ENCODE data around the gene SAMD14. TPM values are rescaled to one million over a fixed set of nuclear protein-coding genes. Genes with fewer than 3 reads are reported as not detected.

SAMD14 gene
- total RNA-seq, 1 experiment from 2014 or later, result 5.9 TPM

DNA sequence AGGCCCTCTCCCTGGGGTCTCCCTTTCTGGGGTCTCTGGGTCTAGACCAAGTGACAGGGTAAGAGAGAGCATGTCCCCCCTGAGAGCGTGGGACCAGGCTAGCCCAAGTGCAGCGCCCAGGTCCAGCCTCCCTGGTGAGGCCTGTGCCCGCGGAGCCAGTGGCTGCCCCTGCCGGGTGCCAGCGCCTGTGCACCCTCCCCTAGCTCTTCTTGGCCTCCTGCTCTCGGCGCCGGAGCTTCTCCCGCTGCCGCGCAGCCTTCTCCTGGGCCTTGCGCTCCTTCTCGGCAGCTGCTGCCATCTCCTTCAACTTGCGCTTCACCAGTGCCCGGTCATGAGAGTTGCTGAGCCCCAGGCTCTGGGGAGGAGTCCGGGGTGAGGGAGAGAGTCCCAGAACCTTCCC lies 17.3 kb downstream of the SAMD14 start (continued):
- TF ChIP-seq MXD4 (CRISPR knock-in tag; IDR thresholded peaks at IDR 0.05; ENCODE audit: borderline replicate concordance) (no peak), FOXJ3 (CRISPR knock-in tag; IDR thresholded peaks at IDR 0.05; ENCODE audit: borderline replicate concordance) (no peak), ESRRA (CRISPR knock-in tag; IDR thresholded peaks at IDR 0.05; ENCODE audit: borderline replicate concordance) (no peak), EMX1 (CRISPR knock-in tag; IDR thresholded peaks at IDR 0.05) (no peak)
- TF ChIP-seq, protein P1, sequence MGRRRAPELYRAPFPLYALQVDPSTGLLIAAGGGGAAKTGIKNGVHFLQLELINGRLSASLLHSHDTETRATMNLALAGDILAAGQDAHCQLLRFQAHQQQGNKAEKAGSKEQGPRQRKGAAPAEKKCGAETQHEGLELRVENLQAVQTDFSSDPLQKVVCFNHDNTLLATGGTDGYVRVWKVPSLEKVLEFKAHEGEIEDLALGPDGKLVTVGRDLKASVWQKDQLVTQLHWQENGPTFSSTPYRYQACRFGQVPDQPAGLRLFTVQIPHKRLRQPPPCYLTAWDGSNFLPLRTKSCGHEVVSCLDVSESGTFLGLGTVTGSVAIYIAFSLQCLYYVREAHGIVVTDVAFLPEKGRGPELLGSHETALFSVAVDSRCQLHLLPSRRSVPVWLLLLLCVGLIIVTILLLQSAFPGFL (CRISPR knock-in tag; IDR thresholded peaks at IDR 0.05; ENCODE audit: borderline replicate concordance), result no peak
- TF ChIP-seq, protein P2, sequence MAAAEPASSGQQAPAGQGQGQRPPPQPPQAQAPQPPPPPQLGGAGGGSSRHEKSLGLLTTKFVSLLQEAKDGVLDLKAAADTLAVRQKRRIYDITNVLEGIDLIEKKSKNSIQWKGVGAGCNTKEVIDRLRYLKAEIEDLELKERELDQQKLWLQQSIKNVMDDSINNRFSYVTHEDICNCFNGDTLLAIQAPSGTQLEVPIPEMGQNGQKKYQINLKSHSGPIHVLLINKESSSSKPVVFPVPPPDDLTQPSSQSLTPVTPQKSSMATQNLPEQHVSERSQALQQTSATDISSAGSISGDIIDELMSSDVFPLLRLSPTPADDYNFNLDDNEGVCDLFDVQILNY (CRISPR knock-in tag; IDR thresholded peaks at IDR 0.05), result no peak

DNA sequence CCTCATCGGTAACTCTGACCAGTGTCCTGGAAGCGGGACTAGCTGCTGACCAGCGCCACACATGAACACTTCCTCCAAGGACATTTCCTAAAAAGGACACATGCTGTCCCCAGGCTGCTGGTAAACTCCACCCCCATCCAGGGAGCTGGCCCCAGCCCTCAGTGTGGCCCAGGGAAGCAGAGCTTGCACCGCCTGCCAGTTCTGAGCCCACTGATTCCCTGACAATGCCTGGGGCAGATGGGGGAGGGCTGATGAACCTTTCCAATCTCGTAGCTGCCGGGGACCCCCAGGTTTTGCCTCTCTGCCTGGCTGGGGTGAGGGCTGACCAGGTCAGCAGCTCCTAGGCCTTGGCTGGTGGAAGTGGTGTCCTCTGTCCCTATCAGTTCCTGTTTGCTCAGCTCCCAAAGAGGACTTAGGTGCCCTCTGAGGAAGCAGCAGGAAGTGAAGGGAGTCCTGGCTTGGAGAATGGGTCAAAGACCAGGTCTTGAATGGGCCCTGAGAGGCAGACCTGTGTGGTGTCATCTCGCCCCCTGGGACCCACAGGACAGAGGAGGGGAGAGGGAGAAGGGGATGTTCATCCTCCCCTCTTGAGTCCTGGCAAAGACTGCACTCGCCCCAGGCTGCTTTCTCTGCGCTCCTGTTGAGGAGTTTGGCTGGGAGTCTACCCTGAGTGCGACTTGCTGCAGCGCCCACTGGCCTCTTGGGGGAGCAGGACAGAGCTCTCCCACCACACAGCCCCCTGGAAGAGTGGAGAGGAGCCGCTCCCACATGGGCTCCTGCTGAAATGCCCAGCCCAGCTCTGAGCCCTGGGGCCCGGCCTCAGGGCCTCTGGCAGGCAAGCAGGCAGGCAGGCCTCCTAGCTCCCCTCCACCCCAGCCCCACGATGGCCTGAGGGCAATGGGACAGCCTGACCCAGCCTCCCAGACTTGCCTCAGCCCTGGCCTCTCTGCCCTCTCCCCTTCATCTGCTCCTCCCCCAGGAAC lies 18.0 kb downstream of the SAMD14 start:
- ATAC-seq, result peak; percentile 10; the same call in 1 of the 2 replicates
- Mint-ChIP-seq H3K27me3 (ENCODE audit: low read depth) (peaks cover 16% of the 10 kb centered on the region), H3K4me3 (no peak overlapping the region), H3K9me3 (no peaks in the 10 kb centered on the region), H3K4me1 (peaks cover 19% of the 10 kb centered on the region), H3K36me3 (no peaks in the 10 kb centered on the region), H3K27ac (no peak overlapping the region)
- POLR2A ChIA-PET, result interaction anchor here (0.6 to 1.1 kb wide), 2 partner anchors 18 to 88 kb away, joined by 3 to 5 read pairs; partner anchors contain the start of gene PDK2
- DNase-seq (ENCODE audit: low spot score), result no peak
- TF ChIP-seq NFE2L1 (CRISPR knock-in tag; IDR thresholded peaks at IDR 0.05) (no peak), MYBL2 (CRISPR knock-in tag; IDR thresholded peaks at IDR 0.05) (peak; percentile 28; the same call in 1 of the 2 replicates), OVOL2 (CRISPR knock-in tag; IDR thresholded peaks at IDR 0.05; ENCODE audit: borderline replicate concordance) (no peak), GRHL2 (CRISPR knock-in tag; IDR thresholded peaks at IDR 0.05; ENCODE audit: insufficient replicate concordance, severe bottlenecking) (no peak), ZNF232 (CRISPR knock-in tag; IDR thresholded peaks at IDR 0.05) (no peak), ETV6 (CRISPR knock-in tag; IDR thresholded peaks at IDR 0.05) (no peak), GABPB1 (CRISPR knock-in tag; IDR thresholded peaks at IDR 0.05) (peak; percentile 21; the same call in 1 of the 2 replicates), FOXP1 (CRISPR knock-in tag; IDR thresholded peaks at IDR 0.05; ENCODE audit: borderline replicate concordance) (0 out of 2 replicates have a peak, but pooled peaks have one; percentile 19)
- TF ChIP-seq, protein P3, sequence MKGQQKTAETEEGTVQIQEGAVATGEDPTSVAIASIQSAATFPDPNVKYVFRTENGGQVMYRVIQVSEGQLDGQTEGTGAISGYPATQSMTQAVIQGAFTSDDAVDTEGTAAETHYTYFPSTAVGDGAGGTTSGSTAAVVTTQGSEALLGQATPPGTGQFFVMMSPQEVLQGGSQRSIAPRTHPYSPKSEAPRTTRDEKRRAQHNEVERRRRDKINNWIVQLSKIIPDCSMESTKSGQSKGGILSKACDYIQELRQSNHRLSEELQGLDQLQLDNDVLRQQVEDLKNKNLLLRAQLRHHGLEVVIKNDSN (CRISPR knock-in tag; IDR thresholded peaks at IDR 0.05), result no peak
- TF ChIP-seq, protein P4, sequence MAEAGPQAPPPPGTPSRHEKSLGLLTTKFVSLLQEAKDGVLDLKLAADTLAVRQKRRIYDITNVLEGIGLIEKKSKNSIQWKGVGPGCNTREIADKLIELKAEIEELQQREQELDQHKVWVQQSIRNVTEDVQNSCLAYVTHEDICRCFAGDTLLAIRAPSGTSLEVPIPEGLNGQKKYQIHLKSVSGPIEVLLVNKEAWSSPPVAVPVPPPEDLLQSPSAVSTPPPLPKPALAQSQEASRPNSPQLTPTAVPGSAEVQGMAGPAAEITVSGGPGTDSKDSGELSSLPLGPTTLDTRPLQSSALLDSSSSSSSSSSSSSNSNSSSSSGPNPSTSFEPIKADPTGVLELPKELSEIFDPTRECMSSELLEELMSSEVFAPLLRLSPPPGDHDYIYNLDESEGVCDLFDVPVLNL (CRISPR knock-in tag; IDR thresholded peaks at IDR 0.05; ENCODE audit: borderline replicate concordance, low read depth), result no peak
- TF ChIP-seq, protein P5, sequence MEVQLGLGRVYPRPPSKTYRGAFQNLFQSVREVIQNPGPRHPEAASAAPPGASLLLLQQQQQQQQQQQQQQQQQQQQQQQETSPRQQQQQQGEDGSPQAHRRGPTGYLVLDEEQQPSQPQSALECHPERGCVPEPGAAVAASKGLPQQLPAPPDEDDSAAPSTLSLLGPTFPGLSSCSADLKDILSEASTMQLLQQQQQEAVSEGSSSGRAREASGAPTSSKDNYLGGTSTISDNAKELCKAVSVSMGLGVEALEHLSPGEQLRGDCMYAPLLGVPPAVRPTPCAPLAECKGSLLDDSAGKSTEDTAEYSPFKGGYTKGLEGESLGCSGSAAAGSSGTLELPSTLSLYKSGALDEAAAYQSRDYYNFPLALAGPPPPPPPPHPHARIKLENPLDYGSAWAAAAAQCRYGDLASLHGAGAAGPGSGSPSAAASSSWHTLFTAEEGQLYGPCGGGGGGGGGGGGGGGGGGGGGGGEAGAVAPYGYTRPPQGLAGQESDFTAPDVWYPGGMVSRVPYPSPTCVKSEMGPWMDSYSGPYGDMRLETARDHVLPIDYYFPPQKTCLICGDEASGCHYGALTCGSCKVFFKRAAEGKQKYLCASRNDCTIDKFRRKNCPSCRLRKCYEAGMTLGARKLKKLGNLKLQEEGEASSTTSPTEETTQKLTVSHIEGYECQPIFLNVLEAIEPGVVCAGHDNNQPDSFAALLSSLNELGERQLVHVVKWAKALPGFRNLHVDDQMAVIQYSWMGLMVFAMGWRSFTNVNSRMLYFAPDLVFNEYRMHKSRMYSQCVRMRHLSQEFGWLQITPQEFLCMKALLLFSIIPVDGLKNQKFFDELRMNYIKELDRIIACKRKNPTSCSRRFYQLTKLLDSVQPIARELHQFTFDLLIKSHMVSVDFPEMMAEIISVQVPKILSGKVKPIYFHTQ (CRISPR knock-in tag; IDR thresholded peaks at IDR 0.05), result no peak
- CTCF ChIA-PET, result interaction anchor here (0.6 to 8.4 kb wide), 20 partner anchors 9 to 285 kb away, joined by 3 to 118 read pairs (median 4); partner anchors contain the start of genes LRRC59 and PDK2

Measured in WTC11 (cell line).